ENCODE data around the gene CHRDL1.

- TF ChIP-seq POLR2AphosphoS5 (IDR thresholded peaks at IDR 0.05; ENCODE audit: insufficient read depth, low read depth, low read length) (no peak), POLR2A (IDR thresholded peaks at IDR 0.05; ENCODE audit: low read depth, low read length) (no peak), CTCF (IDR thresholded peaks at IDR 0.05; ENCODE audit: extremely low read depth in 1 of 2, insufficient read depth in 1 of 2, low read depth in 1 of 2, low read length in 2 of 2) (no peak), GATA2 (IDR thresholded peaks at IDR 0.05; ENCODE audit: insufficient read depth, insufficient read length, low read depth, low read length) (no peak), EZH2 (IDR thresholded peaks at IDR 0.05; ENCODE audit: borderline replicate concordance, low read depth, low read length, severe bottlenecking) (no peak), FOS (IDR thresholded peaks at IDR 0.05; ENCODE audit: borderline replicate concordance, insufficient read depth, low read length) (no peak)
- TF ChIP-seq, protein P1, sequence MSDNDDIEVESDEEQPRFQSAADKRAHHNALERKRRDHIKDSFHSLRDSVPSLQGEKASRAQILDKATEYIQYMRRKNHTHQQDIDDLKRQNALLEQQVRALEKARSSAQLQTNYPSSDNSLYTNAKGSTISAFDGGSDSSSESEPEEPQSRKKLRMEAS (IDR thresholded peaks at IDR 0.05; ENCODE audit: insufficient read depth, insufficient read length), result no peak
Measured at GRCh38 chrX:110667706-110668105, 127.9 kb downstream of the CHRDL1 start.

Measured in endothelial cell of umbilical vein (primary cell).